Neural progenitor cell (in vitro differentiated cells): ENCODE results near the gene SIN3B.

Experiments
- CTCF ChIP-seq: fragments of 200-600 bp; sonication (generic); IDR thresholded peaks from 2 replicates; pipeline ENCODE4 v1.5.1; 2017; ENCODE audit warnings: antibody characterized with exemption, mild to moderate bottlenecking
- EZH2 ChIP-seq: fragments of 200-600 bp; sonication (generic); IDR thresholded peaks from 2 replicates; pipeline ENCODE4 v1.6.1; 2017; ENCODE audit warnings: antibody characterized with exemption, mild to moderate bottlenecking, moderate library complexity
- EZH2phosphoT487 ChIP-seq: fragments of 200-600 bp; sonication (generic); IDR thresholded peaks from 2 replicates; pipeline ENCODE4 v1.6.1; 2017; ENCODE audit warnings: antibody characterized with exemption

GRCh38 chr19:16794456-16795441, 34.4 kb upstream of the SIN3B start:
- TF ChIP-seq CTCF (no peak), EZH2phosphoT487 (no peak), EZH2 (no peak)
